GM23248 (cell line): ENCODE results near the gene MTUS2. TPM values are rescaled to one million over a fixed set of nuclear protein-coding genes. Genes with fewer than 3 reads are reported as not detected.

Experiments used
- DNase-seq: peaks from one replicate; pipeline ENCODE4 v3.0.0-alpha.2; 2015
- H2AFZ ChIP-seq: fragments of 200-600 bp; sonication (generic); 2 replicates; pipeline ENCODE4 v1.6.1; 2016; ENCODE audit warnings: antibody characterized with exemption
- H3F3A ChIP-seq: fragments of 200-600 bp; sonication (generic); 2 replicates; pipeline ENCODE4 v1.6.1; 2016; ENCODE audit warnings: mild to moderate bottlenecking, antibody characterized with exemption, mixed run types; ENCODE audit not compliant: insufficient read depth
- H3K27ac ChIP-seq: fragments of 200-600 bp; sonication (generic); 2 replicates; pipeline ENCODE4 v1.5.1; 2016; ENCODE audit warnings: mild to moderate bottlenecking
- H3K27me3 ChIP-seq: fragments of 200-600 bp; sonication (generic); replicated peaks from 2 replicates; pipeline ENCODE4 v1.6.1; 2016; ENCODE audit warnings: mild to moderate bottlenecking; ENCODE audit not compliant: insufficient read depth
- H3K36me3 ChIP-seq: fragments of 200-600 bp; sonication (generic); 2 replicates; pipeline ENCODE4 v1.6.1; 2016; ENCODE audit warnings: low read depth, mild to moderate bottlenecking
- H3K4me1 ChIP-seq: fragments of 200-600 bp; sonication (generic); 2 replicates; pipeline ENCODE4 v1.6.1; 2016; ENCODE audit warnings: mild to moderate bottlenecking; ENCODE audit not compliant: insufficient read depth
- H3K4me2 ChIP-seq: fragments of 200-600 bp; sonication (generic); one replicate; pipeline ENCODE4 v1.6.1; 2016; ENCODE audit warnings: mild to moderate bottlenecking; ENCODE audit not compliant: unreplicated experiment
- H3K4me3 ChIP-seq: fragments of 200-600 bp; sonication (generic); 2 replicates; pipeline ENCODE4 v1.5.1; 2016; ENCODE audit warnings: mild to moderate bottlenecking
- H3K79me2 ChIP-seq: fragments of 200-600 bp; sonication (generic); 2 replicates; pipeline ENCODE4 v1.6.1; 2016; ENCODE audit warnings: mild to moderate bottlenecking; ENCODE audit not compliant: insufficient read depth
- H3K9ac ChIP-seq: fragments of 200-600 bp; sonication (generic); 2 replicates; pipeline ENCODE4 v1.6.1; 2016; ENCODE audit warnings: mild to moderate bottlenecking
- H3K9me2 ChIP-seq: fragments of 200-600 bp; sonication (generic); 2 replicates; pipeline ENCODE4 v1.6.1; 2016; ENCODE audit warnings: mixed run types, mild to moderate bottlenecking, moderate library complexity; ENCODE audit not compliant: insufficient read depth
- H3K9me3 ChIP-seq: fragments of 200-600 bp; sonication (generic); one replicate; pipeline ENCODE4 v1.6.1; 2017; ENCODE audit warnings: low read depth
- H4K20me1 ChIP-seq: fragments of 200-600 bp; sonication (generic); 2 replicates; pipeline ENCODE4 v1.6.0; 2016; ENCODE audit not compliant: insufficient read depth
- EZH2 ChIP-seq: fragments of 200-600 bp; sonication (generic); IDR thresholded peaks from 2 replicates; pipeline ENCODE4 v1.6.1; 2018; ENCODE audit warnings: antibody characterized with exemption, mild to moderate bottlenecking; ENCODE audit not compliant: insufficient read depth, poor library complexity, severe bottlenecking
- EZH2phosphoT487 ChIP-seq: fragments of 200-600 bp; sonication (generic); IDR thresholded peaks from 2 replicates; pipeline ENCODE4 v1.6.1; 2018; ENCODE audit warnings: antibody characterized with exemption, moderate library complexity, mild to moderate bottlenecking, low read depth; ENCODE audit not compliant: insufficient read depth
- WGBS, 2 experiments: methylation state at CpG; one replicate each; pipeline ENCODE4 v1.1.6; 2015 to 2017; ENCODE audit warnings: low lambda C conversion rate in 2 of 2, low coverage in 1 of 2; ENCODE audit errors: missing lambda C conversion rate in 2 of 2; 5-methylcytosine and 5-hydroxymethylcytosine counted together
- in situ Hi-C: fragments of 300-500 bp; cut with MboI; formaldehyde crosslinking; loops from 2 replicates; pipeline ENCODE4 v1.15.0; 2020
- polyA plus RNA-seq: library from polyadenylated mRNA; unstranded; fragments of >200 nt; fragmentation: Nextera tagmentation; extraction: Ambion mirVana; gene quantifications from 2 replicates; pipeline ENCODE4 v1.2.1, GENCODE V29; 2016
- total RNA-seq: library from RNA; depleted of rRNA; stranded (reverse); fragments of >200 nt; shearing (Covaris generic); gene quantifications from 2 replicates; pipeline ENCODE4 v1.2.3, GENCODE V29; 2014

Gene MTUS2
- total and polyA plus RNA-seq, 2 experiments from 2014 or later = 0.43 to 0.74 TPM

- Histone ChIP-seq H3K9me3 (no peaks in the 10 kb centered on the region), H3K4me2 (no peak overlapping the region), H4K20me1 (no peaks in the 10 kb centered on the region), H3F3A (no peaks in the 10 kb centered on the region), H3K4me1 (no peaks in the 10 kb centered on the region), H3K9me2 (no peaks in the 10 kb centered on the region), H3K9ac (no peak overlapping the region), H3K36me3 (no peaks in the 10 kb centered on the region), H2AFZ (no peak overlapping the region), H3K4me3 (no peak overlapping the region), H3K27me3 (no peaks in the 10 kb centered on the region), H3K79me2 (no peaks in the 10 kb centered on the region), H3K27ac (no peak overlapping the region)
- TF ChIP-seq EZH2 = no peak
- no peak for TF ChIP-seq EZH2phosphoT487
- 4 to 8% methylated on average over 4 of the region's 4 CpGs for WGBS, 2 experiments
- in situ Hi-C loops = no loop called here
- DNase-seq = no peak
Observed at GRCh38 chr13:28967029-28967915, 147.1 kb downstream of the MTUS2 start.

- Histone ChIP-seq H3K9ac (no peak overlapping the region), H3K9me3 (no peaks in the 10 kb centered on the region), H3K27me3 (no peaks in the 10 kb centered on the region), H3K9me2 (no peaks in the 10 kb centered on the region), H3K36me3 (no peaks in the 10 kb centered on the region), H3K27ac (no peak overlapping the region), H3K4me3 (no peak overlapping the region), H3F3A (no peaks in the 10 kb centered on the region), H3K4me2 (no peak overlapping the region), H4K20me1 (no peaks in the 10 kb centered on the region), H2AFZ (no peak overlapping the region), H3K79me2 (no peaks in the 10 kb centered on the region), H3K4me1 (no peaks in the 10 kb centered on the region)
- WGBS, 2 experiments = 20 to 30% methylated on average over 1 of the region's 1 CpG
- in situ Hi-C loops = no loop called here
- DNase-seq = no peak
- no peak for TF ChIP-seq EZH2
- TF ChIP-seq EZH2phosphoT487 = no peak
Observed at GRCh38 chr13:28976195-28976594, 156.1 kb downstream of the MTUS2 start.

GRCh38 chr13:28976636-28977035, 156.5 kb downstream of the MTUS2 start:
- no peaks in the 10 kb centered on the region for H3K27me3 ChIP-seq
- no peaks in the 10 kb centered on the region for H3K9me2 ChIP-seq
- no peaks in the 10 kb centered on the region for H3K36me3 ChIP-seq
- no peak for DNase-seq
- no peak overlapping the region for H3K4me3 ChIP-seq
- H3K27ac ChIP-seq = no peak overlapping the region
- no peak overlapping the region for H2AFZ ChIP-seq
- no peaks in the 10 kb centered on the region for H3K4me1 ChIP-seq
- no peaks in the 10 kb centered on the region for H3K9me3 ChIP-seq
- H3K79me2 ChIP-seq = no peaks in the 10 kb centered on the region
- no peak overlapping the region for H3K9ac ChIP-seq
- in situ Hi-C loops = no loop called here
- H3F3A ChIP-seq = no peaks in the 10 kb centered on the region
- no peak overlapping the region for H3K4me2 ChIP-seq
- H4K20me1 ChIP-seq = no peaks in the 10 kb centered on the region
- TF ChIP-seq EZH2 = no peak
- no peak for TF ChIP-seq EZH2phosphoT487

GRCh38 chr13:28978574-28978973, 158.4 kb downstream of the MTUS2 start:
- Histone ChIP-seq H3K27ac (no peak overlapping the region), H3K4me3 (no peak overlapping the region), H3F3A (no peaks in the 10 kb centered on the region), H3K36me3 (no peaks in the 10 kb centered on the region), H3K4me1 (no peaks in the 10 kb centered on the region), H3K79me2 (no peaks in the 10 kb centered on the region), H2AFZ (no peak overlapping the region), H4K20me1 (no peaks in the 10 kb centered on the region), H3K4me2 (no peak overlapping the region), H3K9me3 (no peaks in the 10 kb centered on the region), H3K9ac (no peak overlapping the region), H3K9me2 (no peaks in the 10 kb centered on the region), H3K27me3 (no peaks in the 10 kb centered on the region)
- DNase-seq = no peak
- TF ChIP-seq EZH2phosphoT487 (no peak), EZH2 (no peak)
- WGBS, 2 experiments = 19 to 34% methylated on average over 3 of the region's 3 CpGs
- in situ Hi-C loops = no loop called here

- 42 to 49% methylated on average over 8 to 9 of the region's 9 CpGs for WGBS, 2 experiments
- no peaks in the 10 kb centered on the region for H3K36me3 ChIP-seq
- no peak overlapping the region for H3K27ac ChIP-seq
Observed at GRCh38 chr13:28981530-28981929, 161.4 kb downstream of the MTUS2 start.

More at GRCh38 chr13:28981530-28981929, 161.4 kb downstream of the MTUS2 start:
- Histone ChIP-seq H3K9me2 (no peaks in the 10 kb centered on the region), H3K4me1 (no peaks in the 10 kb centered on the region), H4K20me1 (no peaks in the 10 kb centered on the region), H2AFZ (no peak overlapping the region), H3K9me3 (no peaks in the 10 kb centered on the region), H3K9ac (no peak overlapping the region), H3K79me2 (no peaks in the 10 kb centered on the region), H3K27me3 (no peaks in the 10 kb centered on the region), H3K4me2 (no peak overlapping the region), H3F3A (no peaks in the 10 kb centered on the region), H3K4me3 (no peak overlapping the region)
- TF ChIP-seq EZH2 = no peak
- TF ChIP-seq EZH2phosphoT487 = no peak
- no peak for DNase-seq
- in situ Hi-C loops = no loop called here
